ENCODE results near the gene SLC6A19.

GRCh38 chr5:1152156-1152555, 49.2 kb upstream of the SLC6A19 start:
- TF ChIP-seq, protein P1, sequence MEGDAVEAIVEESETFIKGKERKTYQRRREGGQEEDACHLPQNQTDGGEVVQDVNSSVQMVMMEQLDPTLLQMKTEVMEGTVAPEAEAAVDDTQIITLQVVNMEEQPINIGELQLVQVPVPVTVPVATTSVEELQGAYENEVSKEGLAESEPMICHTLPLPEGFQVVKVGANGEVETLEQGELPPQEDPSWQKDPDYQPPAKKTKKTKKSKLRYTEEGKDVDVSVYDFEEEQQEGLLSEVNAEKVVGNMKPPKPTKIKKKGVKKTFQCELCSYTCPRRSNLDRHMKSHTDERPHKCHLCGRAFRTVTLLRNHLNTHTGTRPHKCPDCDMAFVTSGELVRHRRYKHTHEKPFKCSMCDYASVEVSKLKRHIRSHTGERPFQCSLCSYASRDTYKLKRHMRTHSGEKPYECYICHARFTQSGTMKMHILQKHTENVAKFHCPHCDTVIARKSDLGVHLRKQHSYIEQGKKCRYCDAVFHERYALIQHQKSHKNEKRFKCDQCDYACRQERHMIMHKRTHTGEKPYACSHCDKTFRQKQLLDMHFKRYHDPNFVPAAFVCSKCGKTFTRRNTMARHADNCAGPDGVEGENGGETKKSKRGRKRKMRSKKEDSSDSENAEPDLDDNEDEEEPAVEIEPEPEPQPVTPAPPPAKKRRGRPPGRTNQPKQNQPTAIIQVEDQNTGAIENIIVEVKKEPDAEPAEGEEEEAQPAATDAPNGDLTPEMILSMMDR (IDR thresholded peaks at IDR 0.05), result no peak
- no peak for TF ChIP-seq EP300 (IDR thresholded peaks at IDR 0.05)
- no peak for TF ChIP-seq POLR2A (IDR thresholded peaks at IDR 0.05)

All from stomach (tissue), 4 donors.